Measurements from ENCODE around the gene TDRKH. TPM values are rescaled to one million over a fixed set of nuclear protein-coding genes. Genes with fewer than 3 reads are reported as not detected.
"Not testable (repeated sequence)": the region's sequence is repeated elsewhere in the genome, so short reads cannot be mapped to it uniquely, and the experiment has no call there.

Gene TDRKH
- total RNA-seq, 2 donors from 2014 or later = 3.3 to 4.2 TPM

DNA sequence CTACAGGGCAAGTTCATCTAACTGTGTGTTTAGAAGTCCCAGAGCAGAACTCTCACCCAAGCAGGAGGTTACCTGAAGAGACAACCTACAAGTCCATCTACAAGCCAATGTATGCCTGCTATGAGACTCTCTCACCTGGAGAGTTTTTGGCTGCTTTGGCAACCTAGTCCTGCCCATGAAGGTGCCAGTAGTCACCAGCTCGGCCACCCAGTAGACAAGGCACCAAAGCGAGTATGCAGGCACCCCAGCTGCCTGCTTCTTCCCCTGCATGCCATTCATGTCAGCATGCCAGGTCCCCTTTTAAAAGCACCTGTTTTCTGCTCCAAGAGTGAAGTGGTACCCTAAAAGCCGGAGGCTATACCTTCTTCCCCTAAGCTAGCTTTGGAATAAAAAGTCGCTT lies 48.8 kb downstream of the TDRKH start:
- DNase-seq (ENCODE audit: low spot score) = no peak
- no peaks in the 10 kb centered on the region for H3K9me3 ChIP-seq
- H3K4me3 ChIP-seq = no peak overlapping the region
- H3K4me1 ChIP-seq = no peaks in the 10 kb centered on the region
- TF ChIP-seq, protein P1, sequence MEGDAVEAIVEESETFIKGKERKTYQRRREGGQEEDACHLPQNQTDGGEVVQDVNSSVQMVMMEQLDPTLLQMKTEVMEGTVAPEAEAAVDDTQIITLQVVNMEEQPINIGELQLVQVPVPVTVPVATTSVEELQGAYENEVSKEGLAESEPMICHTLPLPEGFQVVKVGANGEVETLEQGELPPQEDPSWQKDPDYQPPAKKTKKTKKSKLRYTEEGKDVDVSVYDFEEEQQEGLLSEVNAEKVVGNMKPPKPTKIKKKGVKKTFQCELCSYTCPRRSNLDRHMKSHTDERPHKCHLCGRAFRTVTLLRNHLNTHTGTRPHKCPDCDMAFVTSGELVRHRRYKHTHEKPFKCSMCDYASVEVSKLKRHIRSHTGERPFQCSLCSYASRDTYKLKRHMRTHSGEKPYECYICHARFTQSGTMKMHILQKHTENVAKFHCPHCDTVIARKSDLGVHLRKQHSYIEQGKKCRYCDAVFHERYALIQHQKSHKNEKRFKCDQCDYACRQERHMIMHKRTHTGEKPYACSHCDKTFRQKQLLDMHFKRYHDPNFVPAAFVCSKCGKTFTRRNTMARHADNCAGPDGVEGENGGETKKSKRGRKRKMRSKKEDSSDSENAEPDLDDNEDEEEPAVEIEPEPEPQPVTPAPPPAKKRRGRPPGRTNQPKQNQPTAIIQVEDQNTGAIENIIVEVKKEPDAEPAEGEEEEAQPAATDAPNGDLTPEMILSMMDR (IDR thresholded peaks at IDR 0.05) = no peak
- no peak overlapping the region for H3K27ac ChIP-seq
- H3K27me3 ChIP-seq = no peaks in the 10 kb centered on the region
- H3K36me3 ChIP-seq = no peaks in the 10 kb centered on the region

- no peaks in the 10 kb centered on the region for H3K27me3 ChIP-seq
- H3K9me3 ChIP-seq = no peaks in the 10 kb centered on the region
- H3K4me1 ChIP-seq = no peaks in the 10 kb centered on the region
- H3K27ac ChIP-seq = no peak overlapping the region
- no peak overlapping the region for H3K4me3 ChIP-seq
- TF ChIP-seq, protein P1 (IDR thresholded peaks at IDR 0.05) = no peak
- DNase-seq (ENCODE audit: low spot score) = no peak
- no peaks in the 10 kb centered on the region for H3K36me3 ChIP-seq
Observed at GRCh38 chr1:151739590-151740355, 50.5 kb downstream of the TDRKH start.

- H3K4me3 ChIP-seq = no peak overlapping the region
- no peak for DNase-seq (ENCODE audit: low spot score)
Observed at GRCh38 chr1:151737479-151737878, 52.8 kb downstream of the TDRKH start.

GRCh38 chr1:151737026-151737425 lies 53.3 kb downstream of the TDRKH start:
- Histone ChIP-seq H3K27me3 (no peaks in the 10 kb centered on the region), H3K4me1 (no peaks in the 10 kb centered on the region), H3K4me3 (no peak overlapping the region), H3K36me3 (no peaks in the 10 kb centered on the region), H3K9me3 (no peaks in the 10 kb centered on the region), H3K27ac (no peak overlapping the region)
- no peak for DNase-seq (ENCODE audit: low spot score)
- TF ChIP-seq, protein P1 (IDR thresholded peaks at IDR 0.05) = no peak

More at GRCh38 chr1:151737479-151737878, 52.8 kb downstream of the TDRKH start:
- TF ChIP-seq, protein P1 (IDR thresholded peaks at IDR 0.05) = no peak
- Histone ChIP-seq H3K4me1 (no peaks in the 10 kb centered on the region), H3K36me3 (no peaks in the 10 kb centered on the region), H3K9me3 (no peaks in the 10 kb centered on the region), H3K27me3 (no peaks in the 10 kb centered on the region), H3K27ac (no peak overlapping the region)

GRCh38 chr1:151733995-151734394 lies 56.3 kb downstream of the TDRKH start:
- H3K4me1 ChIP-seq; H3K4me3 ChIP-seq; H3K27ac ChIP-seq; H3K36me3 ChIP-seq; H3K9me3 ChIP-seq; DNase-seq (ENCODE audit: low spot score); H3K27me3 ChIP-seq: not testable (repeated sequence)

- peaks cover 0 to 3% of the 10 kb centered on the region in 2 donors for H3K4me1 ChIP-seq
- no peaks in the 10 kb centered on the region for H3K27me3 ChIP-seq
- no peak for DNase-seq (ENCODE audit: low spot score)
- no peaks in the 10 kb centered on the region for H3K36me3 ChIP-seq
- no peak overlapping the region for H3K4me3 ChIP-seq
- TF ChIP-seq, protein P1 (IDR thresholded peaks at IDR 0.05) = no peak
- H3K9me3 ChIP-seq = no peaks in the 10 kb centered on the region
- no peak overlapping the region for H3K27ac ChIP-seq
Observed at GRCh38 chr1:151733126-151733525, 57.2 kb downstream of the TDRKH start.

All from right atrium auricular region (tissue), 2 donors.